PC-3 (cell line): ENCODE data around the gene SSTR3. TPM values are rescaled to one million over a fixed set of nuclear protein-coding genes. Genes with fewer than 3 reads are reported as not detected.

Source experiments
- ATAC-seq: fragments of 200-7000 bp; cut with Tn5 transposase; 2 replicates; pipeline ENCODE4 v1.9.1; 2020; ENCODE audit warnings: mild to moderate bottlenecking, moderate library complexity
- BruUV-seq: library from RNA; stranded (reverse); fragments of 400-500 nt; replicated peaks from 2 replicates; lab custom pipeline; 2021; lab: Mats Ljungman, UMichigan
- CTCF ChIA-PET: fragments of 300-600 bp; sonication (Branson Sonifier 250); formaldehyde crosslinking; loops from one replicate; lab custom pipeline; 2022; ENCODE audit warnings: antibody characterized with exemption; lab: Charles Lee
- POLR2A ChIA-PET: fragments of 300-600 bp; sonication (Branson Sonifier 250); formaldehyde crosslinking; loops from one replicate; lab custom pipeline; 2022; ENCODE audit warnings: antibody characterized with exemption; ENCODE audit not compliant: unreplicated experiment; lab: Charles Lee
- DNase-seq: peaks from one replicate; pipeline ENCODE4 v3.0.0-alpha.2; 2015
- H2AFZ ChIP-seq: fragments of 300-600 bp; sonication (generic); 2 replicates; pipeline ENCODE4 v1.6.0; 2016; ENCODE audit warnings: antibody characterized with exemption, low read length
- H3F3A ChIP-seq: fragments of 300-600 bp; sonication (generic); one replicate; pipeline ENCODE4 v1.6.0; 2017; ENCODE audit warnings: antibody characterized with exemption, low read length, control low read depth, mild to moderate bottlenecking; ENCODE audit not compliant: unreplicated experiment
- H3K27ac ChIP-seq: fragments of 300-600 bp; sonication (generic); 2 replicates; pipeline ENCODE4 v1.5.1; 2016; ENCODE audit warnings: mild to moderate bottlenecking, low read length
- H3K27me3 ChIP-seq: fragments of 300-600 bp; sonication (generic); 2 replicates; pipeline ENCODE4 v1.6.1; 2016; ENCODE audit warnings: low read length, mixed read lengths
- H3K36me3 ChIP-seq: fragments of 300-600 bp; sonication (generic); 2 replicates; pipeline ENCODE4 v1.6.1; 2016; ENCODE audit warnings: low read depth, mixed run types, low read length, mixed read lengths
- H3K4me1 ChIP-seq: fragments of 300-600 bp; sonication (generic); 2 replicates; pipeline ENCODE4 v1.5.1; 2016; ENCODE audit warnings: low read length; ENCODE audit not compliant: insufficient read depth
- H3K4me2 ChIP-seq: fragments of 300-600 bp; sonication (generic); 2 replicates; pipeline ENCODE4 v1.6.0; 2016; ENCODE audit warnings: low read length
- H3K4me3 ChIP-seq: fragments of 300-600 bp; sonication (generic); 2 replicates; pipeline ENCODE4 v1.5.1; 2016; ENCODE audit warnings: mild to moderate bottlenecking, low read length, mixed read lengths
- H3K79me2 ChIP-seq: fragments of 300-600 bp; sonication (generic); 2 replicates; pipeline ENCODE4 v1.6.1; 2017; ENCODE audit warnings: low read length, mixed read lengths
- H3K9ac ChIP-seq: fragments of 300-600 bp; sonication (generic); 2 replicates; pipeline ENCODE4 v1.6.0; 2016; ENCODE audit warnings: mild to moderate bottlenecking, low read length
- H3K9me2 ChIP-seq: fragments of 300-600 bp; sonication (generic); replicated peaks from 2 replicates; pipeline ENCODE4 v1.6.1; 2016; ENCODE audit warnings: mixed run types, low read length, mixed read lengths
- H3K9me3 ChIP-seq: fragments of 300-600 bp; sonication (generic); 2 replicates; pipeline ENCODE4 v1.6.1; 2016; ENCODE audit warnings: low read length, mixed read lengths
- H4K20me1 ChIP-seq: fragments of 300-600 bp; sonication (generic); 2 replicates; pipeline ENCODE4 v1.6.1; 2016; ENCODE audit warnings: low read length, mixed read lengths
- CTCF ChIP-seq: fragments of 300-600 bp; sonication (generic); conservative IDR thresholded peaks from 2 replicates; pipeline ENCODE4 v1.5.1; 2017; ENCODE audit warnings: antibody characterized with exemption, low read depth, mild to moderate bottlenecking, low read length
- EZH2 ChIP-seq: fragments of 300-600 bp; sonication (generic); IDR thresholded peaks from one replicate; pipeline ENCODE4 v1.6.1; 2017; ENCODE audit warnings: antibody characterized with exemption, mild to moderate bottlenecking, low read length; ENCODE audit not compliant: unreplicated experiment
- EZH2phosphoT487 ChIP-seq: fragments of 300-600 bp; sonication (generic); IDR thresholded peaks from 2 replicates; pipeline ENCODE4 v1.6.1; 2018; ENCODE audit warnings: mild to moderate bottlenecking, antibody characterized with exemption, low read length, borderline replicate concordance
- intact Hi-C: fragments of 100-400 bp; cut with micrococcal nuclease; formaldehyde crosslinking; loops from 2 replicates; pipeline ENCODE4 v1.9.0; 2023
- total RNA-seq: library from RNA; depleted of rRNA; stranded (reverse); fragments of >200 nt; gene quantifications from 2 replicates; pipeline ENCODE4 v1.2.3, GENCODE V29; 2014

SSTR3 gene
- total RNA-seq, 1 experiment from 2014 or later, result 0.55 TPM

DNA sequence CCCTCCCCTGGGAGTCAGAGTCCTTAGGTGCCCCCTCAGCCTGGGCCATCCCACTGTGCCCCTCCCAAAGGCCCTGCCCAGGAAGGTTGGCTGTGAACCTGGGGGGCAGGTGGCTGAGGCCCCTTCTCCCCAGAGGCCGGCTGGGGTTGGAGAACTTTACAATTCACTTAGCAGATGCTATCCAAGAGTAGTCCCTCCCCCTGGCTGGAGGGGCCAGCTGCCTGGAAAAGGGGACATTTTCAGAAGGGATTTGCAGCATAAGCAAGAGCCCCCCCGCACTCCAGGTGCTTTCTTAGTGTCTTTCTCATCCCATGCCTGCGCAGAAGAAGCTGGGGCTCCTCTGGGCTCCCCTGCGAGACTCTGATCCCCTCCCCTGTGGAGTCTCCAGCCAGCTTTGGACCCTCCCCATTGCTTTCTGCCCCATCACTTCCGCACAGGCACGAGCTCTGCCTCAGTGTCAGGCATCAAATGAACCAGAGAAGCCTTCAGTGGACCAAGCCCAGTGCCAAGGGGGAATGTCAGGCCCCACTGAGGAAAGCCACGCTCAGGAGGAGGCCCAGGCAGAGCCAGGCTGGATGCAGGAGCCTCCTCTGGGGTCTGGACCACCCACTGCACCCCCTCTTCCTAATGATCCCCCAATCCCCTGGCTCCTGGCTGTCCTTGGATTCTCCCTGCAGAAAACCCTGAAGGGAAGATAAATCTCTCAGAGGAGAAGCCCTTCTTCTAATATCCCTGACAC lies 3.7 kb downstream of the SSTR3 start:
- Histone ChIP-seq H3K4me1 (no peaks in the 10 kb centered on the region), H3K9me3 (no peaks in the 10 kb centered on the region), H3K9ac (no peak overlapping the region), H3K4me3 (no peak overlapping the region), H3F3A (no peaks in the 10 kb centered on the region), H3K27ac (no peak overlapping the region), H3K36me3 (no peaks in the 10 kb centered on the region), H4K20me1 (no peaks in the 10 kb centered on the region), H3K9me2 (no peaks in the 10 kb centered on the region), H3K4me2 (no peak overlapping the region), H3K79me2 (no peaks in the 10 kb centered on the region), H2AFZ (no peak overlapping the region), H3K27me3 (no peaks in the 10 kb centered on the region)
- CTCF ChIA-PET, result no interaction called here
- intact Hi-C loops, result no loop called here
- no TSS peak for BruUV-seq
- DNase-seq (no peak), ATAC-seq (no peak)
- POLR2A ChIA-PET, result no interaction called here
- TF ChIP-seq EZH2phosphoT487 (no peak), CTCF (no peak), EZH2 (no peak)

GRCh38 chr22:37207981-37208380 lies 4.3 kb downstream of the SSTR3 start:
- no peak overlapping the region for H3K27ac ChIP-seq
- no peak overlapping the region for H3K4me3 ChIP-seq
- no peaks in the 10 kb centered on the region for H3K27me3 ChIP-seq
- H4K20me1 ChIP-seq, result no peaks in the 10 kb centered on the region
- no peaks in the 10 kb centered on the region for H3K4me1 ChIP-seq
- no peaks in the 10 kb centered on the region for H3K36me3 ChIP-seq
- no peaks in the 10 kb centered on the region for H3K9me3 ChIP-seq
- no TSS peak for BruUV-seq
- DNase-seq, result no peak
- no peak for TF ChIP-seq CTCF
- no peak for TF ChIP-seq EZH2
- no peaks in the 10 kb centered on the region for H3K9me2 ChIP-seq
- no peak overlapping the region for H3K9ac ChIP-seq
- no peak overlapping the region for H2AFZ ChIP-seq
- H3K79me2 ChIP-seq, result no peaks in the 10 kb centered on the region
- POLR2A ChIA-PET, result no interaction called here
- no peak for ATAC-seq
- no peaks in the 10 kb centered on the region for H3F3A ChIP-seq
- CTCF ChIA-PET, result no interaction called here
- no peak overlapping the region for H3K4me2 ChIP-seq
- intact Hi-C loops, result no loop called here

DNA sequence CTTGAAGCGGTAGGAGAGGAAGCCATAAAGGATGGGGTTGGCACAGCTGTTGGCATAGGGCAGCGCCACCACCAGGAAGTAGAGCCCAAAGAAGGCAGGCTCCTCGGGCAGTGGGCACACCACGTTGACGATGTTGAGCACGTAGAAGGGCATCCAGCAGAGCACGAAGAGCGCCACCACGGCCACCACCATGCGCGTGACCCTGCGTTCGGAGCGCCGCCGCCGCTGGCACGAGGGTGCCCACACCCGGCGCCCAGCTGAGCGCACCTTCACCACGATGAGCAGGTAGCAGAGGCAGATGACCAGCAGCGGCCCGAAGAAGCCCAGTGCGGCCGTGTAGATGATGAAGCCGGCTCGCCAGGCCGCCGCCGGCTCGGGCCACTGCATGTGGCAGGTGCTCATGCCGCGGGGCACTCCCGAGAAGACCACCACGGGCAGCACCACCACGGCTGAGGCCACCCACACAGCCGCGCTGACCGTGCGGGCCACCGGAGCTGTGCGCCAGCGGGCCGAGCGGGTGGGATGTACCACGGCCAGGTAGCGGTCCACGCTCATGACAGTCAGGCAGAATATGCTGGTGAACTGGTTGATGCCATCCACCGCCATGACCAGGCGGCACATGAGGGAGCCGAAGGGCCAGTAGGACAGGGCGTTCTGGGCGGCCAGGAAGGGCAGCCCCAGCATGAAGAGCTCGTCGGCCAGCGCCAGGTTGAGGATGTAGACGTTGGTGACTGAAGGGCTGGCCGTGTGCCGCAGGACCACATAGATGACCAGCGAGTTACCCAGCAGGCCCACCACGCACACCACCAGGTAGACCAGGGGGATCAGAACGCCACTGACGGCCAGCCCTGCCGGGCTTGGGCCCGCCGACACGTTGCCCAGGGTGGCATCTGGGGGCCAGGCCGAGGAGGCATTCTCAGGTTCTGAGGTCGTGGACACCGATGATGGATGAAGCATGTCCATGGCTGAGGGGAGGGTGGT lies 5.1 kb downstream of the SSTR3 start:
- Histone ChIP-seq H3K36me3 (no peaks in the 10 kb centered on the region), H3K4me2 (no peak overlapping the region), H3F3A (no peaks in the 10 kb centered on the region), H3K79me2 (no peaks in the 10 kb centered on the region), H4K20me1 (no peaks in the 10 kb centered on the region), H3K9me2 (no peaks in the 10 kb centered on the region), H3K9me3 (no peaks in the 10 kb centered on the region), H3K4me1 (no peaks in the 10 kb centered on the region), H3K4me3 (no peak overlapping the region), H2AFZ (no peak overlapping the region), H3K27ac (no peak overlapping the region), H3K9ac (no peak overlapping the region), H3K27me3 (no peaks in the 10 kb centered on the region)
- POLR2A ChIA-PET, result no interaction called here
- no peak for TF ChIP-seq EZH2
- TF ChIP-seq EZH2phosphoT487, result no peak
- TF ChIP-seq CTCF, result no peak
- no peak for ATAC-seq
- intact Hi-C loops, result no loop called here
- BruUV-seq, result no TSS peak
- CTCF ChIA-PET, result no interaction called here
- no peak for DNase-seq
